K562 (cell line): ENCODE measurements around the gene BCL2L12. TPM values are rescaled to one million over a fixed set of nuclear protein-coding genes. Genes with fewer than 3 reads are reported as not detected.

Experiments
- CCAR2 ChIP-seq: fragments of 200-400 bp; formaldehyde crosslinking; IDR thresholded peaks from 2 replicates; pipeline ENCODE4 v1.6.1; 2017; ENCODE audit warnings: mild to moderate bottlenecking, low read depth, low read length
- DLX4 ChIP-seq: fragments of 250-450 bp; sonication (Bioruptor Pico); IDR thresholded peaks from 2 replicates; pipeline ENCODE4 v1.6.1; 2021; ENCODE audit warnings: mild to moderate bottlenecking
- HDAC3 ChIP-seq: fragments of 450-650 bp; IDR thresholded peaks from 2 replicates; pipeline ENCODE4 v1.6.1; 2018; ENCODE audit warnings: borderline replicate concordance, mild to moderate bottlenecking, moderate library complexity; ENCODE audit not compliant: partially characterized antibody
- IRF2 ChIP-seq: sonication (generic); formaldehyde crosslinking; IDR thresholded peaks from 2 replicates; pipeline ENCODE4 v1.8.1; 2022; ENCODE audit warnings: mild to moderate bottlenecking, missing genetic modification reagents
- MECOM ChIP-seq: fragments of 250-450 bp; sonication (Bioruptor Pico); IDR thresholded peaks from 2 replicates; pipeline ENCODE4 v1.8.0; 2022; ENCODE audit warnings: inconsistent platforms
- NRF1 ChIP-seq, 2 experiments: fragments of 450-650 bp; IDR thresholded peaks in 1 of 2; conservative IDR thresholded peaks in 1 of 2; 2 replicates each; pipeline ENCODE4 v1.6.1; 2014; ENCODE audit warnings: mild to moderate bottlenecking in 2 of 2
- ZBTB40 ChIP-seq, 2 experiments: fragments of 450-650 bp in 1 of 2; sonication (generic) in 1 of 2; formaldehyde crosslinking in 1 of 2; IDR thresholded peaks; 2 replicates each; pipeline versions ENCODE4 v1.7.1 to v1.9.0; 2016 to 2022; ENCODE audit warnings: inconsistent platforms in 1 of 2, mild to moderate bottlenecking in 1 of 2, missing genetic modification reagents in 1 of 2
- ZNF316 ChIP-seq: fragments of 450-650 bp; IDR thresholded peaks from 2 replicates; pipeline ENCODE4 v1.6.1; 2016
- ZNF445 ChIP-seq: fragments of 250-450 bp; sonication (Bioruptor Pico); IDR thresholded peaks from 2 replicates; pipeline ENCODE4 v1.4.0; 2020; ENCODE audit warnings: low read depth, mild to moderate bottlenecking, moderate library complexity
- ZNF57 ChIP-seq: fragments of 450-650 bp; formaldehyde crosslinking; IDR thresholded peaks from 2 replicates; pipeline ENCODE4 v1.4.0; 2020; ENCODE audit warnings: mild to moderate bottlenecking, moderate library complexity
- polyA plus RNA-seq, 8 experiments: library from polyadenylated mRNA; depleted of rRNA in 4 of 8; stranded (reverse) in 5 of 8; unstranded in 3 of 8; fragments of >200 nt; fragmentation: Nextera tagmentation in 2 of 8; fragmentation: Illumina TruSeq in 1 of 8; extraction: Ambion mirVana in 2 of 8; extraction: Trizol in 1 of 8; gene quantifications; 2 replicates each; pipeline versions ENCODE4 v1.2.1 to v1.2.3, GENCODE V29; 2011 to 2014; ENCODE audit warnings: inconsistent platforms in 1 of 8, missing spikeins in 1 of 8
- total RNA-seq, 7 experiments: library from RNA; depleted of rRNA in 6 of 7; stranded (reverse); fragments of >200 nt in 6 of 7; fragmentation: Illumina TruSeq in 2 of 7; extraction: Trizol in 2 of 7; gene quantifications; 2 replicates each; pipeline versions ENCODE4 v1.2.1 to v1.2.3, GENCODE V29; 2011 to 2021; ENCODE audit warnings: low replicate concordance in 1 of 7
- TF ChIP-seq, protein P1 (sequence below): IDR thresholded peaks from 3 replicates; pipeline ENCODE4 v1.6.1; 2011; ENCODE audit warnings: borderline replicate concordance, mild to moderate bottlenecking, moderate library complexity; ENCODE audit not compliant: insufficient read length; ENCODE audit errors: extremely low read depth
- TF ChIP-seq, protein P2 (sequence below): fragments of 450-650 bp; formaldehyde crosslinking; conservative IDR thresholded peaks from 2 replicates; pipeline ENCODE4 v1.4.0; 2022; ENCODE audit warnings: mild to moderate bottlenecking, missing genetic modification characterization

The BCL2L12 gene
- total and polyA plus RNA-seq, 9 of the 15 experiments (the other 6 are each of a cell fraction or from before 2014, with no cell fraction given): 7.4 to 263 (median 81.2) TPM

DNA sequence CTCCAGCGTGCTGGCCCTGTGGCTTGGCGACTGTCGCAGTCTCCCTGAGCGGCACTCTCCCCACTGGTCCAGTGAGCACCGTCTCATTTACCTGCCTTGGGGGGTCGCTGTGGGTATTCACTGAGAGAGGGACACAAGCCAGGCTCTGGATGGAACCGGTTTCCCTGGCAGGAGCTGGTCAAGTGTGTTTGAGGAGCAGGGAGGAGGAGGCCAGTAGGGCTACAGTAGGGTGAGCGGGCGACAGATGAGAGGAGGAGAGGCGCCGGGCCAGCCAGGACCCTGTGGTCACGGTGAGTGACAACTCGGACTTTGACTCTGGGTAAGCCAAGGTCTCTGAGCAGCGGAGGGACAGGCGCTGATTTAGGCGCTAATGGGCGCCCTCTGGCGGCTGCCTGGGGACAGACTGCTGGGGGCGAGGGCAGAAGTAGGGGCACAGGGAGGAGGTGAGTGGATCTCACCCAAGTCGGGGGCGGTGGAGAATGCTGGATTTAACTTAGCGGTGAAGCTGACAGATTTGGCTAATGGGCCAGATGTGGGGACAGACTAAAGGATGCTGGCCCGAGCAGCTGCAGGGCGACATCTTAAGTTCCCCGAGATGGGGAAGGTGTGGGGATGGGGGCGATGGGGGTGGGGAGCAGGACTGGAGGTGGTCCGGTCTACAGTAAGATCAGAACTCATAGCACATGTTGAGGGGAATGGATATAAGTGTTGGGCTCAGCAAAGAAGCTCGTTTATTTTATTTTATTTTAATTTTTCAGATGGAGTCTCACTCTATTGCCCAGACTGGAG lies 6.6 kb downstream of the BCL2L12 start (continued):
- TF ChIP-seq ZBTB40 (IDR thresholded peaks at IDR 0.05) (no peak), ZBTB40 (CRISPR knock-in tag; IDR thresholded peaks at IDR 0.05) (no peak), ZNF445 (CRISPR knock-in tag) (no peak), ZNF57 (CRISPR knock-in tag) (no peak), DLX4 (CRISPR knock-in tag) (no peak), CCAR2 (no peak), NRF1 (conservative IDR thresholded peaks at IDR 0.05 in 1 of 2, IDR thresholded peaks at IDR 0.05 in 1 of 2) (no peak), HDAC3 (no peak), ZNF316 (no peak), MECOM (CRISPR knock-in tag) (no peak), IRF2 (CRISPR knock-in tag) (no peak)
- TF ChIP-seq, protein P1, sequence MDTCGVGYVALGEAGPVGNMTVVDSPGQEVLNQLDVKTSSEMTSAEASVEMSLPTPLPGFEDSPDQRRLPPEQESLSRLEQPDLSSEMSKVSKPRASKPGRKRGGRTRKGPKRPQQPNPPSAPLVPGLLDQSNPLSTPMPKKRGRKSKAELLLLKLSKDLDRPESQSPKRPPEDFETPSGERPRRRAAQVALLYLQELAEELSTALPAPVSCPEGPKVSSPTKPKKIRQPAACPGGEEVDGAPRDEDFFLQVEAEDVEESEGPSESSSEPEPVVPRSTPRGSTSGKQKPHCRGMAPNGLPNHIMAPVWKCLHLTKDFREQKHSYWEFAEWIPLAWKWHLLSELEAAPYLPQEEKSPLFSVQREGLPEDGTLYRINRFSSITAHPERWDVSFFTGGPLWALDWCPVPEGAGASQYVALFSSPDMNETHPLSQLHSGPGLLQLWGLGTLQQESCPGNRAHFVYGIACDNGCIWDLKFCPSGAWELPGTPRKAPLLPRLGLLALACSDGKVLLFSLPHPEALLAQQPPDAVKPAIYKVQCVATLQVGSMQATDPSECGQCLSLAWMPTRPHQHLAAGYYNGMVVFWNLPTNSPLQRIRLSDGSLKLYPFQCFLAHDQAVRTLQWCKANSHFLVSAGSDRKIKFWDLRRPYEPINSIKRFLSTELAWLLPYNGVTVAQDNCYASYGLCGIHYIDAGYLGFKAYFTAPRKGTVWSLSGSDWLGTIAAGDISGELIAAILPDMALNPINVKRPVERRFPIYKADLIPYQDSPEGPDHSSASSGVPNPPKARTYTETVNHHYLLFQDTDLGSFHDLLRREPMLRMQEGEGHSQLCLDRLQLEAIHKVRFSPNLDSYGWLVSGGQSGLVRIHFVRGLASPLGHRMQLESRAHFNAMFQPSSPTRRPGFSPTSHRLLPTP: no peak
- TF ChIP-seq, protein P2, sequence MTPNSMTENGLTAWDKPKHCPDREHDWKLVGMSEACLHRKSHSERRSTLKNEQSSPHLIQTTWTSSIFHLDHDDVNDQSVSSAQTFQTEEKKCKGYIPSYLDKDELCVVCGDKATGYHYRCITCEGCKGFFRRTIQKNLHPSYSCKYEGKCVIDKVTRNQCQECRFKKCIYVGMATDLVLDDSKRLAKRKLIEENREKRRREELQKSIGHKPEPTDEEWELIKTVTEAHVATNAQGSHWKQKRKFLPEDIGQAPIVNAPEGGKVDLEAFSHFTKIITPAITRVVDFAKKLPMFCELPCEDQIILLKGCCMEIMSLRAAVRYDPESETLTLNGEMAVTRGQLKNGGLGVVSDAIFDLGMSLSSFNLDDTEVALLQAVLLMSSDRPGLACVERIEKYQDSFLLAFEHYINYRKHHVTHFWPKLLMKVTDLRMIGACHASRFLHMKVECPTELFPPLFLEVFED (CRISPR knock-in tag): 0 out of 2 replicates have a peak, but pooled peaks have one; percentile 64
